Stimulated activated naive CD4-positive, alpha-beta T cell (primary cell): ENCODE data around the gene STAB1.

Experiments
- DNase-seq, 6 experiments: peaks; one replicate each; lab custom pipeline; 2025; lab: John Stamatoyannopoulos, UW

Gene STAB1

DNA sequence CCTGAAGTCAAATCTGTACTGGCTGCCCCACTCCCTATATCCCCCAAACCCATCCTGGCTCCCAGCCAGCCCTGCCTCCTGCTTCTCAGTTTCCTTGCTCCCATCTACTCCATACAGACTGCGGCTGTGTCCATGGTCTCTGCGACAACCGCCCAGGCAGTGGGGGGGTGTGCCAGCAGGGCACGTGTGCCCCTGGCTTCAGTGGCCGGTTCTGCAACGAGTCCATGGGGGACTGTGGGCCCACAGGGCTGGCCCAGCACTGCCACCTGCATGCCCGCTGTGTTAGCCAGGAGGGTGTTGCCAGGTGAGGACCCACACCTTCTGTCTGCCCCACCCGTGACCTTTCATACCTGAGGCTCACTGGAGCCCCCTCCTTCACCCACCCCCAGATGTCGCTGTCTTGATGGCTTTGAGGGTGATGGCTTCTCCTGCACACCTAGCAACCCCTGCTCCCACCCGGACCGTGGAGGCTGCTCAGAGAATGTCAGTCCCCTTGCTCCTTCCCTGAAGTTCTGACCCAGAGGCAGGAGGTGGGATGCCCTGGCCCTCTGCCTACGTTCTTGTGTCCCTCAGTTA is 14.7 kb downstream of the STAB1 start:
- DNase-seq = no peak

DNA sequence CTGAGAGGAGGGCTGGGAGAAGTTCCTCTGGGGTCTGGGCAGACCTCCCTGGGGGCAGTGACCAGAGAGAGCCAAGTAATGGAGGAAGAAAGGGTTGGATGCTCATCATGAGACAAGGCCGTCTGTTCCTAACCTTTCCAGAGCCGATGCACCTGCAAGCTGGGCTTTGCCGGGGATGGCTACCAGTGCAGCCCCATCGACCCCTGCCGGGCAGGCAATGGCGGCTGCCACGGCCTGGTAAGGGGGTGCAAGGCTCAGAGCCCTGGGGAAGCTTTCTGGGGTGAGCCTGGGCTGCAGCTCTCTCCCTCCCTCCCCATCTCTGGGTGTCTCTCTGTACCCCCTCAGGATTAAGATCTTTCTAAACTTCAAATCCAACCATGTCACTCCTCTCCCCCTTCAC is 16.4 kb downstream of the STAB1 start:
- no peak for DNase-seq

GRCh38 chr3:52512105-52512504 is 17.0 kb downstream of the STAB1 start:
- DNase-seq = no peak

DNA sequence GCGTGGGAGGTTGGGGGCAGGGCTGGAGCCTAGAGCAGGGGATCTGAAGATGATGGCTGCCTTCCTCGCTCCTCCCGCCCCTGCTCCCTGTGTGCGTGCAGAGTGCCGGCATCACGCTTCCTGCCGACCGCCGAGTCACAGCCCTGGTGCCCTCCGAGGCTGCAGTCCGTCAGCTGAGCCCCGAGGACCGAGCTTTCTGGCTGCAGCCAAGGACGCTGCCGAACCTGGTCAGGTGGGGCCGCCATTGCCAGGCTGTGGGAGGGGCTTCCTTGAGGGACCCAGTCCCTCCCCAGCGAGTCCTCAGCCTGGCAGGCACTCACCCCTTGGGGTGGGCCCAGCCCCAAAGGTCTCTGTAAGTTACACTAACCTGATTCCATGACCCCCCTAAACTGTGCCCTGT is 17.6 kb downstream of the STAB1 start:
- DNase-seq = no peak

DNA sequence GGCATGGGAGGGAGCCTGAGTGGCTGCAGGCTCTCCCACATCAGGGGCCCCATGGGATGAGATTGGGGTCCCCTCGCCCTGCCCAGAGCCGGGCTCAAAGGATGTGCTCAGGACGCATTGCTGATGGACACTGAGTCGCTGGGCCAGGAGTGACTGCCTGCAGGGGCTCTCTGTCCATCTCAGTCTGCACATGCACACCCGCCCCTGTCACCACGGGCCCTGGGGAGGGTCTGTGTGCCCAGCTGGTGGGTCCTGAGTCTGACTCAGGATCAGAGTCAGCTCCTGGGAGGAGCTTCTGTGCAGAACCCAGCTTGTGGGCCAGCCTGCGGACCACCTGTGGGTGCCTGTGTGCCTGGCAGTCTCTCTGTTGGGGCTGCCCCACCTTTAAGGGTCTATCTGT is 18.1 kb downstream of the STAB1 start:
- DNase-seq = no peak

- no peak for DNase-seq
Observed at GRCh38 chr3:52514576-52514975, 19.4 kb downstream of the STAB1 start.

GRCh38 chr3:52515192-52515591 is 20.1 kb downstream of the STAB1 start:
- no peak for DNase-seq

- DNase-seq = no peak
Observed at GRCh38 chr3:52516509-52517195, 21.5 kb downstream of the STAB1 start.

DNA sequence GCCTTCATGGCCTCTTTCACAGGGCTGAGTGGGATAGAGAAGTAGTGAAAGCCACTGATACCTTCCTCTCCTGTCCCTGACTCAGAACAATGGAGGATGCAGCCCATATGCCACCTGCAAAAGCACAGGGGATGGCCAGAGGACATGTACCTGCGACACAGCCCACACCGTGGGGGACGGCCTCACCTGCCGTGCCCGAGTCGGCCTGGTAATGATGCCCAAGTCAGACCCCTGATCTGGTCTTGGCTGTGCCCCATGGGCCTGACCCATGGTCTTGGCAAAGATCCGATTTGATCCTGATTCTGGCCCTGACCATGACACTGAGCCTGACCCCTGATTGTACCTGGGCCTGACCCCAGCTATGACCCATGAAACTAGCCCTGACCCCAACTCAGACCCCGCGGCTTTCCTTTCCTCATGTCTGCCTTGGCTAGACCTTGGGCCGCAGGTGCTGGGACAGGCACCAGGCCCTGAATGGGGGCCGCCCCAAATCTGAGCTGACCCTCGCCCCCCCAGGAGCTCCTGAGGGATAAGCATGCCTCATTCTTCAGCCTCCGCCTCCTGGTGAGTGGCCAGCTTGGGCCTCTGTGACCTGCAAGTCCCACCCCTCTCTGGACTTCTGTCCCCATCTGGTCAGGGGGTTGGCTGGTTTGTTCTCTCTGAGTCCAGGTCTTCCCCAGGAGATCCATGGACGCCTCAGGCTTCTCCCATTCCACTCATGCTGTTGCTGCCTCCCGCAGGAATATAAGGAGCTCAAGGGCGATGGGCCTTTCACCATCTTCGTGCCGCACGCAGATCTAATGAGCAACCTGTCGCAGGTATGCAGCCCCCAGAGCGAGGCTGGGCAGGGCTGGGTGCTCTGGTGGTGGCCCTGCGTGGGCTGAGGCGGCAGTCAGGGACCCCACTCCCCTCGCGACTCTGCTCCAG is 22.9 kb downstream of the STAB1 start:
- DNase-seq = no peak

GRCh38 chr3:52518723-52519444 is 23.7 kb downstream of the STAB1 start:
- no peak for DNase-seq

GRCh38 chr3:52519445-52520140 is 24.5 kb downstream of the STAB1 start:
- DNase-seq = no peak

- DNase-seq = no peak
Observed at GRCh38 chr3:52520141-52520667, 25.1 kb downstream of the STAB1 start.

GRCh38 chr3:52520716-52521487 is 25.8 kb downstream of the STAB1 start:
- DNase-seq = no peak

- no peak for DNase-seq
Observed at GRCh38 chr3:52521488-52521824, 26.3 kb downstream of the STAB1 start.

- DNase-seq = no peak
Observed at GRCh38 chr3:52521881-52522650, 26.9 kb downstream of the STAB1 start.

GRCh38 chr3:52522651-52523251 is 27.6 kb downstream of the STAB1 start:
- DNase-seq = no peak

DNA sequence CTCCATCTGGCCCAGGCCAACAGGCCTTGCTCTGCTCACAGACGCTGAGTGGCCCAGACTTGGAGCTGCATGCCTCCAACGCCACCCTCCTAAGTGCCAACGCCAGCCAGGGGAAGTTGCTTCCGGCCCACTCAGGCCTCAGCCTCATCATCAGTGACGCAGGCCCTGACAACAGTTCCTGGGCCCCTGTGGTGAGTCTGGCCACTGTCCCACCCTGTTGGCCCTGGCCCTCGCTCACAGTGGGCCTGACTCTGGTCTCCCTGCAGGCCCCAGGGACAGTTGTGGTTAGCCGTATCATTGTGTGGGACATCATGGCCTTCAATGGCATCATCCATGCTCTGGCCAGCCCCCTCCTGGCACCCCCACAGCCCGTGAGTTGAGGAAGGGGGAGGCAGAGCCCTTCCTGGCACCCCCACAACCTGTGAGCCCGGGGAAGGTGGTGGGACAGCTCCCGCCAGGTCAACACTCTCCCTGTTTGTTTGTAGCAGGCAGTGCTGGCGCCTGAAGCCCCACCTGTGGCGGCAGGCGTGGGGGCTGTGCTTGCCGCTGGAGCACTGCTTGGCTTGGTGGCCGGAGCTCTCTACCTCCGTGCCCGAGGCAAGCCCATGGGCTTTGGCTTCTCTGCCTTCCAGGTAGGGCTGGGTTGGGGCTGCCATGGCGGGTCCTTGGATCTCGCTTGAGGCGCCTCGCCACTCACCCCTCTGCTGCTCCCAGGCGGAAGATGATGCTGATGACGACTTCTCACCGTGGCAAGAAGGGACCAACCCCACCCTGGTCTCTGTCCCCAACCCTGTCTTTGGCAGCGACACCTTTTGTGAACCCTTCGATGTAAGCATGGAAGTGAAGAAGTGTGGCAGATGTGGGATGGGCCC is 28.5 kb downstream of the STAB1 start:
- DNase-seq = no peak

- DNase-seq = no peak
Observed at GRCh38 chr3:52524258-52524751, 29.2 kb downstream of the STAB1 start.
